ENCODE data around the gene ACTG1. TPM values are rescaled to one million over a fixed set of nuclear protein-coding genes. Genes with fewer than 3 reads are reported as not detected.

Gene ACTG1
- total RNA-seq (2022) (2,184 and 2,327 TPM in 2 replicates), Bru-seq, nascent RNA (percentile 100 among the genes with signal in this experiment), BruChase-seq, experiment 1, labeled RNA remaining after a 6-hour chase (percentile 100 among the genes with signal in this experiment), BruChase-seq, experiment 2, labeled RNA remaining after a 2-hour chase (percentile 100 among the genes with signal in this experiment)
- long read RNA-seq, transcript ACTG1-210 (5 exons, 2,256 nt), result minor isoform, 32 of 1,845 reads
- long read RNA-seq, transcript ACTG1-207 (3 exons, 1,678 nt), result minor isoform, 50 of 1,845 reads
- long read RNA-seq, transcript ACTG1-206 (6 exons, 1,919 nt), result major isoform, 1,475 of 1,845 reads
- long read RNA-seq, transcript ACTG1-212 (4 exons, 1,698 nt), result minor isoform, 96 of 1,845 reads
- long read RNA-seq, partial matches to known transcripts, result 38 of 1,845 reads
- long read RNA-seq, other reads (novel, unspliced or antisense), result 127 of 1,845 reads

- Mint-ChIP-seq H3K4me3 (ENCODE audit: low read depth, unreplicated experiment) (peak within 1 kb of the TSS; percentile 100), H3K9me3 (ENCODE audit: low read depth, unreplicated experiment) (no peaks in the 10 kb centered on the region), H3K36me3 (ENCODE audit: insufficient read depth, unreplicated experiment) (peaks cover 92% of the 10 kb centered on the region), H3K27ac (ENCODE audit: unreplicated experiment) (peak within 1 kb of the TSS; percentile 100), H3K4me1 (ENCODE audit: low read depth, unreplicated experiment) (peaks cover 27% of the 10 kb centered on the region), H3K27me3 (ENCODE audit: unreplicated experiment) (no peaks in the 10 kb centered on the region)
- intact Hi-C loops (cut with micrococcal nuclease; ENCODE audit: unreplicated experiment), result loop anchor here (10.0 kb wide), 1 partner anchor 468 kb away; no protein-coding TSS in a partner anchor
- no TSS peak for BruUV-seq (replicated peaks)
- CTCF ChIA-PET, result no interaction called here
- TF ChIP-seq, protein P1, sequence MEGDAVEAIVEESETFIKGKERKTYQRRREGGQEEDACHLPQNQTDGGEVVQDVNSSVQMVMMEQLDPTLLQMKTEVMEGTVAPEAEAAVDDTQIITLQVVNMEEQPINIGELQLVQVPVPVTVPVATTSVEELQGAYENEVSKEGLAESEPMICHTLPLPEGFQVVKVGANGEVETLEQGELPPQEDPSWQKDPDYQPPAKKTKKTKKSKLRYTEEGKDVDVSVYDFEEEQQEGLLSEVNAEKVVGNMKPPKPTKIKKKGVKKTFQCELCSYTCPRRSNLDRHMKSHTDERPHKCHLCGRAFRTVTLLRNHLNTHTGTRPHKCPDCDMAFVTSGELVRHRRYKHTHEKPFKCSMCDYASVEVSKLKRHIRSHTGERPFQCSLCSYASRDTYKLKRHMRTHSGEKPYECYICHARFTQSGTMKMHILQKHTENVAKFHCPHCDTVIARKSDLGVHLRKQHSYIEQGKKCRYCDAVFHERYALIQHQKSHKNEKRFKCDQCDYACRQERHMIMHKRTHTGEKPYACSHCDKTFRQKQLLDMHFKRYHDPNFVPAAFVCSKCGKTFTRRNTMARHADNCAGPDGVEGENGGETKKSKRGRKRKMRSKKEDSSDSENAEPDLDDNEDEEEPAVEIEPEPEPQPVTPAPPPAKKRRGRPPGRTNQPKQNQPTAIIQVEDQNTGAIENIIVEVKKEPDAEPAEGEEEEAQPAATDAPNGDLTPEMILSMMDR (IDR thresholded peaks at IDR 0.05; ENCODE audit: unreplicated experiment), result no peak
- DNase-seq, result peak; percentile 93
Observed at GRCh38 chr17:81512562-81513371, at the start of gene ACTG1. Gene ACTG1 (minus strand): TSS chr17:81512799. CDS start chr17:81512354, 445 bp downstream.

- no peak overlapping the region for H3K4me3 Mint-ChIP-seq (ENCODE audit: low read depth, unreplicated experiment)
- CTCF ChIA-PET, result no interaction called here
Observed at GRCh38 chr17:81561494-81561885, 48.9 kb upstream of the ACTG1 start.

GRCh38 chr17:81558941-81559806 is 46.6 kb upstream of the ACTG1 start:
- H3K27ac Mint-ChIP-seq (ENCODE audit: unreplicated experiment), result no peak overlapping the region
- intact Hi-C loops (cut with micrococcal nuclease; ENCODE audit: unreplicated experiment), result no loop called here
- no peak overlapping the region for H3K4me3 Mint-ChIP-seq (ENCODE audit: low read depth, unreplicated experiment)
- no peaks in the 10 kb centered on the region for H3K9me3 Mint-ChIP-seq (ENCODE audit: low read depth, unreplicated experiment)
- TF ChIP-seq, protein P1 (IDR thresholded peaks at IDR 0.05; ENCODE audit: unreplicated experiment), result no peak
- H3K36me3 Mint-ChIP-seq (ENCODE audit: insufficient read depth, unreplicated experiment), result peaks cover 89% of the 10 kb centered on the region
- peaks cover 15% of the 10 kb centered on the region for H3K4me1 Mint-ChIP-seq (ENCODE audit: low read depth, unreplicated experiment)
- no peak for DNase-seq
- no peaks in the 10 kb centered on the region for H3K27me3 Mint-ChIP-seq (ENCODE audit: unreplicated experiment)
- no TSS peak for BruUV-seq (replicated peaks)
- CTCF ChIA-PET, result interaction anchor here (0.5 to 0.7 kb wide), 2 partner anchors 29 to 262 kb away, joined by 5 to 6 read pairs; no protein-coding TSS in a partner anchor

More at GRCh38 chr17:81561494-81561885, 48.9 kb upstream of the ACTG1 start:
- no peak for DNase-seq
- peaks cover 90% of the 10 kb centered on the region for H3K36me3 Mint-ChIP-seq (ENCODE audit: insufficient read depth, unreplicated experiment)
- H3K9me3 Mint-ChIP-seq (ENCODE audit: low read depth, unreplicated experiment), result no peaks in the 10 kb centered on the region
- no peaks in the 10 kb centered on the region for H3K27me3 Mint-ChIP-seq (ENCODE audit: unreplicated experiment)
- H3K27ac Mint-ChIP-seq (ENCODE audit: unreplicated experiment), result no peak overlapping the region
- peaks cover 19% of the 10 kb centered on the region for H3K4me1 Mint-ChIP-seq (ENCODE audit: low read depth, unreplicated experiment)
- TF ChIP-seq, protein P1 (IDR thresholded peaks at IDR 0.05; ENCODE audit: unreplicated experiment), result no peak
- no TSS peak for BruUV-seq (replicated peaks)
- intact Hi-C loops (cut with micrococcal nuclease; ENCODE audit: unreplicated experiment), result no loop called here

DNA sequence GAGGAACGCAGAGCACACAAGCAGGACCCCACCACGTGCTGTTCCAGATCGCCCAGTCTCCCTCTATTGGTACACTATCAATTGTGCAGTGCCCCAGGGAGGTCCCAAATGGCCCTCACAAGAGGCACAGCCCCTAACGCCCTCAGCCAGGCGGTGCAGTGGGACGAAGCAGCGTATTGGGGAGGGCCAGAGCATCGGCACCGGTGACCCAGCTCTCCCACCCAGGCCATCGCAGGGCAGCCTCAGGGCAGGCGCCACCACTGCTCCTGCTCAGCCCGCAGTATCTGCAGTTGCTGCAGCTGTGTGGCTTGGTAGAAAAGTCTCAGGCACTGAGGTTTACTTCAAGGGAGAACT is 45.5 kb upstream of the ACTG1 start:
- no TSS peak for BruUV-seq (replicated peaks)
- TF ChIP-seq, protein P1 (IDR thresholded peaks at IDR 0.05; ENCODE audit: unreplicated experiment), result no peak
- H3K9me3 Mint-ChIP-seq (ENCODE audit: low read depth, unreplicated experiment), result no peaks in the 10 kb centered on the region
- DNase-seq, result no peak
- H3K27me3 Mint-ChIP-seq (ENCODE audit: unreplicated experiment), result no peaks in the 10 kb centered on the region
- intact Hi-C loops (cut with micrococcal nuclease; ENCODE audit: unreplicated experiment), result no loop called here
- peak overlapping the region; percentile 17 for H3K27ac Mint-ChIP-seq (ENCODE audit: unreplicated experiment)
- CTCF ChIA-PET, result interaction anchor here (0.6 kb wide), 1 partner anchor 85 kb away, joined by 3 read pairs; no protein-coding TSS in a partner anchor
- no peak overlapping the region for H3K4me3 Mint-ChIP-seq (ENCODE audit: low read depth, unreplicated experiment)
- peaks cover 24% of the 10 kb centered on the region for H3K4me1 Mint-ChIP-seq (ENCODE audit: low read depth, unreplicated experiment)
- H3K36me3 Mint-ChIP-seq (ENCODE audit: insufficient read depth, unreplicated experiment), result peaks cover 89% of the 10 kb centered on the region

Data from Calu3 (cell line).